Dedifferentiated amniotic fluid mesenchymal stem cell (primary cell): Measurements from ENCODE around the gene MARK3.

Experiments
- DNase-seq: peaks from one replicate; pipeline ENCODE4 v3.0.0-alpha.2; 2016; ENCODE audit errors: extremely low spot score

Gene MARK3

DNA sequence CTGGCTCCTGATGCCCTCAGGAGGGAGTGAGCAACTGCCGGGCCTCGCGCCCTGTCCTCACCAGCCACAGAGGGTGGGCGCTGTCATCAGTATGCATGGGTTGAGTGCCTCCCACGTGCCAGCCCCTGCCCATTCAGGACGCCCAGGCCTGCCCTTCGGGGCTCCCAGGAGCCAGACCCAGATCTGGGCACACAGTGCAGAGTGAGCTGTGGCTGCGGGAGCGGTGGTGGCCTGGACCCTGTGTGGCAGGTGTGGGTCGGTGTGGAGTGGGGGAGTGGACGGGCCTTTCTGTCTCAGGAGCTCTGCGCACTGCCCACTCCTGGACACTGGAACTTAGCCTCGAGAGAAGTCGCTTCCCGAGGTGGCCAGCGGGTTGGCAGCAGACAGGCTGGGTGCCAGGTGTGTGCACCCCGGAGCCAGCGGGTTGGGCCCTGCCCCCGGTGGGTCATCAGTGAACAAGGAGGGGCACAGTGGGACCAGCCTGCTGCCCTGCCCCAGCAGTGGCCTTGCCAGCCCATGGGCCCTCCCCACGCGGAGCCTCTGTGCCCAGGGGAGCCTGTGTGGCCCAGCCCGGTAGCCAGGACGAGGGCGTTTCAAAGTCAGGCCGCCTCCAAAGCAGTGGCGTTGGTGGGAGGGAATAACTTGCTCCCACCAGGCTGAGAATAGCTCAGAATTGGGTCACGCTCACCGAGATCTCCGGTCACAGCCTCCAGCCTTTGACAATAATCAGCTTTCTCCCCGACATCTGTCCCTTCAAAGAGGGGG lies 153.3 kb downstream of the MARK3 start:
- no peak for DNase-seq

DNA sequence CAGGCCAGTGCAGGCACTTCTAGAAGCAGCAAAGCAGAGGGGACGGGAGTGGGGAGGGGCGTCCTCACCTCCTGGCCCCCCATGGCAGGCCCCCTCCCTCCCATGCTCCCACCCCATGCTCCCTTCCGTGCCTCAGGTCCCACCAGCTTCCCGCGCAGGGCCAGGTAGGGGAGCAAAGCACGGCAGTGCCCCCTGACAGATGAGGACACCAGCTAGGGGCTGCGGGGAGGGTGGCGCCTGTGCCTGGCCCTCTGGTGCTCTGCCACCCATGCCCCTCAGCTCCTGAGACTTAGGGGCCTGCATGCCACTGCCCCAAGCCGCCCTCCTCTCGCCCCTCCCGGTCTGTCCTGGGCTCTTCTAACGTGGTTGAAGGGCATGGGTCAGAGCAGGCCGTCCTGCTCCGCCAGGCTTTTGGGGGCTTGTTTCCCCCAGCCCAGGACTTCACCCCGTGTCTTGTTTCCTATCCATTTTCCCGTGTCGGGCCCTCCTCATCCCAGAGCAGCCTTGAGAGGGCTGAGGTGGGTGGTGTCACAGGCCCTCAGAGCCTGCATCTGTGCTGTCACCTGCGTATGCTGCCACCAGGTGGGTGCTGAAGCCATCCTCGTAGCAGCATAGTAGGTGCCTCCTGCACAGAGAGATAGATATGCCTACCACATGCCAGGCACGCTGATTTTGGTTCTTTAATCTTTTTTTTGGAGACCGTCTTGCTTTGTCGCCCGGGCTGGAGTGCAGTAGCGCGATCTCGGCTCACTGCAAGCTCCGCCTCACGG lies 154.0 kb downstream of the MARK3 start:
- DNase-seq: no peak

DNA sequence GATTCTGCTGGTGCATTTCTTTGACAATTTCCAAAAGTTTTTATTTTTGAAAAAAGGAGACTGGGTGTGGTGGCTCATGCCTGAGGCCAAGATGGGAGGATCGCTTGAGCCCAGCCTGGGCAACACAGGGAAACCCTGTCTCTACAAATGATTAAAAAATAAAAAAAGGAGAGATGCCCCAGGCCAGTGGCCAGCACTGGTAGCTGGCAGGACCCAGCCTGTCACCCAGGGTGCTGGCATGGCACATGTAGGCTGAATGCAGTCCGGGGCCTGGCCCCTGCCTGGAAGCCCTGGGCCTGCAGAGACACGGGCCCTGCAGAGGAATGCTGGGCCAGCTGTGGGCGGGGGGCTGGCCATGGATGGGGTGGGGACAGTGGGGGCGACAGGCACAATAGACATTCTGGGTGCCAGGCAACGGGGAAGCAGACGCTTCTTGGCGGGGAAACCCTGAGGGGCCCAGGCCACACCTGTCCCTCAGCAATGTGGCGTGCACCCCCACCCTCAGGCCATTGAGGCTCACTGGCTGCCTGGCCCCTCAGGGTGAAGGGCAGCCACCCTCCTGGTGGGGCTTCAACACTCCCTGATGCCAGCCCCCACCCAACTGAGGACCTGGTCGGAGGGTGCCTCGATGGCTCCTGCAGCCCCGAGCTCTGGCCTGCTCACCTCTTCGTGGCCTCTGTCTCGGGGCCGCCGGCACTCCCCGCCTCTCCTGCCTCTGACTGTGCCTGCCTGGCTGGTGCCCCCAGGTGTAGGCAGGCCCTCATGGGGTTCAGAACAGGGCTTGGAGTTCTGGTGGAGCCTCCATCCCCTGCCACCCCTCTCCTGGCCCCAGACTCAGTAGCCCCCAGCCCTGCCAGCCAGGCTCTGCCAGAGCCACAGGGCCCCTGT lies 155.8 kb downstream of the MARK3 start:
- DNase-seq: no peak

DNA sequence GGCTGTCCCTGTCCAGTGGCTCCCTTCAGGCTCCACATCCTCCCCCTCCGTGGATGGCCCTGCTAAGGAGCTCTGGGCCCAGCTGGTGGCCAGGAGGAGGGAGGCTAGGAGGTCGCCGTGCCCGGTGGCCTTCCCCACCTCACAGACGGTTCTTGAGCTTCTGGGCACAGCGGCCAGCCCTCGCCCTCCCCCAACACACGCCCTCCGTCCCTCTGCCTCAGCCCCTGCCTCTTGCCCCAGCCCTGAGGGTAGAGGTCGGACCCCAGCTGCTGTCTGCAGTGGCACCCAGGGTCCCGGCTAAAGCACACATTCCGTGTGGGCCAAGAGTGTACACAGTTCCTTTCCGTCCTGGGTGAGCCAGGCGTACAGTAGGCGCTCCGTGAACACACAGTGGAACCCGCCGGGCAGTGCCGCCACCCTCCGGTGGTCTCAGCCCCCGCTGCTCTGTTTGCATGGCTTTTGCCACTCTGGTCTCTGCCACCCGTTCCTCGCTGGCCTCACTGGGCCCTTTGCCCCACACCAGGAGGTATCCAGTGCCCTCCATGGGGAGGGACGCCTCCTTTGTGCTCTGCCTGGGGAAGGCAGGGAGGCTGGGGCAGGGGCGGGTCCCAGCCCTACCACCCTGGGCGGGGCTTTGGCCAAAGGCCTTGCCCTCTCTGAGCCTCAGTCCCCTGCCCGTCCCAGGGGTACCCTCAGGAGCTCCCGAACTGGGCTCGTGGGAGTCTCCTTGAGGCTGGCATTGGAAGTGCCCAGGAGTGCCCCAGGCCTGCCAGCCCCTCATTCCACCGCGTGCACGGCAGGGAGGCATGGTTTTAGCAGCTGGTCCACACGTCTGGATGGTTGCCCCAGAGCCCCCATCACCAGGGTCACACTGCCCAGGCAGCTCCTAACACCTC lies 156.7 kb downstream of the MARK3 start:
- no peak for DNase-seq

DNA sequence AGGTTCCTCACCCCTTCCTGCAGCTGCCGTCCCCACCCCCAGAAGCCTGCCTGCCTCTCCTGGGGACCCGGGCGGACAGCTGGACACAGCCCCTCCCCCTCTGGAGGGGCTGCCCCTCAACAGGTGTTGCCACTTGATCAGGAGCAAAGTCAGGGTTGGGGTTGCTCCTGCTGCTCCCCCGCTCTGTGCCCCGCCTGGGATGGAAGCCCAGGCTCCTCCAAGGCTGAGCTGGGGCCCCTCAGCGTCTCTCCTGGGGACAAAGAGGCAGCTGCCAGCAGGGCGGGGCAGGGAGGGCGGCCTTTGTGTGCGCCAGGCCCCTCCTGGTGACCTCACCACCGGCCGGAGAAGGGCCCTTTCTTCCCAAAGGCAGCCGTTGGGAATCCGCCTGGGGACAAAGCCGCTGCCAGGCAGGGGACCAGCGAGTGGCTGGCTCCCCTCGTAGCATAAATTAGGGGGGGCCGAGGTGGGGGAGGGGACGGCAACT lies 157.4 kb downstream of the MARK3 start:
- no peak for DNase-seq

DNA sequence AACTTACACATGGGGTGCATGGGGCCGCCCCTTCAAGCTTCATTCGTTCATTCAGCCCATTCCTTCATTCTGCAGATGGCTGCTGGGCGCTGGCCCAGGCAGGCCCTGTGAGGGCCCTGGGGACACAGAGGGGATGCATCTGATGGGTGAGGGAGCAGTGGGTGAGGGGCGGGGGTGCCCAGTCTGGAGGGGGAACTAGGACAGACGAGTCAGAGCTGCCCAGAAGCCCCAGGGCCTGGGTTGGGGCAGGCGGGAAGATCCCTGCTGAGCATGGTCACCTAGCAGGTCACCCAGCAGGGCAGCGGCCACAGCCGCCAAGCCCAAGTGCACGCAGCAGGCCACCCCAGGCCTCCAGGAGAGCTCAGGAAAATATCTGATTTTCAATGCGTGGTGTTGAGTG lies 157.9 kb downstream of the MARK3 start:
- no peak for DNase-seq

DNA sequence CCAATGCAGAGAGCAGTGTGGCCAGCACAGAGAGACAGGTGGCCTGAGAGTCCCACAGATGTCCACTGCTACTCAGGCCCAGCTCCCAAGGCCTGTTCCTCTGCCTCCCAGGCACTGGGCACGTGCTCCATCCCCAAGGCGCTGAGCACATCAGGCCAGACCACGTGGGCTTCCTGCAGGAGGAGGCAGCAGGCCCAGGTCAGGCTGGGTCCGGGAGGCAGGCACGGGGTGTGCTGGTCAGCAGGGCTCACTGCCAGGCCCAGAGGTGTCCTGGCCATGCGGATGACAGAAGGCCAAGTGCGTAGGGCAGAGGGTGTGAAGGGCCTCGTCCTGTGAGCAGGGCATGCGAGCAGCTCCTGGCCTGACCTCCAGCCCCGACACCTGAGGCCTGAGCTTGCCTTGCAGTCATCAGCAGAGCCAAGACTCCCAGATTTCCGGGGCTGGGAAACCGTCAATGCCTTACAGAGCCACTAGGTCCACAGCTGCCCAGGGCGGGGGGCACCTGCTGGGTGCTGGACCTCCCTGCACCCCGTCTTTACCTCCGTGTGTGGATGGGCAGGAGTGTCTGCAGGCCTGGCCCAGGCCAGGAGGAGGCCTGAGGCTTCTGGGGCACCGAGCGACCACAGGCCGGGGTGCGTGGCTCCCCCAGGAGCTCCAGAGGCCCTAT lies 158.6 kb downstream of the MARK3 start:
- no peak for DNase-seq

DNA sequence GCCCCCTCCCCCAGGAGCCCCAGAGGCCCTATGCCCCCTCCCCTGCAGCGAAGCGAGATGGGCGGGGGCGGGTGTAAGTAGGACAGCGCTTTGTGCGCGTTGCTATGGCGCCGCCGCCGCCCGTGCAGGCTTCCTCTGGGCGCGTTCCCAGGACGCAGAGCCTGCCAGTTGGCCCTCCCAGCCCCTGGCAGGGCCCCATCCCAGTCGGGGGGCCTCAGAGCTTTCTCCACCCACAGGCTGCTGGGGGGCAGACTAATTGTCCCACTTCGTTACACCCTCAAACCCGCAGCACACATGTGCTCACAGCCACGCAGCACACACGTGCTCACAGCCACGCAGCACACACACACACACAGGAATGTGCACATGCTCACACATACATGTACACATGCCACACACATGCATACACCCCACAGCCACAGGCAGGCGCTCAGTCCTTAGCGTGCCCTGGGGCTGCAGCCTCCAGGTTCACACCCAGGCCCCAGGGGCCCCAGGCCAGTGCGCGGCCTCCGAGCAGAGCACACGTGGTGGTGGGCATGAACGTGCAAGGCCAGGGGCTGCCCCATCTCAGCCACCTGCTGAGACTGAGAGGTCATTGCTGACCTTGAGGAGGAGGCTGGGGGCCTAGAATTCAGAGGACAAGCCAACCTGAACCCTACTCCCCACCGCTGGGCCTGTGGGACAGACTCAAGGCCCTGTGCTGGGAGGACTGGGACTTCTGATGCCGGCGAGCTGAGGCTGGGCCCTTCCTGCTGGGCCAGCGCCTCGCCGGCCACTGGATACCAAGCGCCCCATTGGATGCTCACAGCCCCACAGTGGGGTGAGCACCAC lies 159.4 kb downstream of the MARK3 start:
- no peak for DNase-seq

DNA sequence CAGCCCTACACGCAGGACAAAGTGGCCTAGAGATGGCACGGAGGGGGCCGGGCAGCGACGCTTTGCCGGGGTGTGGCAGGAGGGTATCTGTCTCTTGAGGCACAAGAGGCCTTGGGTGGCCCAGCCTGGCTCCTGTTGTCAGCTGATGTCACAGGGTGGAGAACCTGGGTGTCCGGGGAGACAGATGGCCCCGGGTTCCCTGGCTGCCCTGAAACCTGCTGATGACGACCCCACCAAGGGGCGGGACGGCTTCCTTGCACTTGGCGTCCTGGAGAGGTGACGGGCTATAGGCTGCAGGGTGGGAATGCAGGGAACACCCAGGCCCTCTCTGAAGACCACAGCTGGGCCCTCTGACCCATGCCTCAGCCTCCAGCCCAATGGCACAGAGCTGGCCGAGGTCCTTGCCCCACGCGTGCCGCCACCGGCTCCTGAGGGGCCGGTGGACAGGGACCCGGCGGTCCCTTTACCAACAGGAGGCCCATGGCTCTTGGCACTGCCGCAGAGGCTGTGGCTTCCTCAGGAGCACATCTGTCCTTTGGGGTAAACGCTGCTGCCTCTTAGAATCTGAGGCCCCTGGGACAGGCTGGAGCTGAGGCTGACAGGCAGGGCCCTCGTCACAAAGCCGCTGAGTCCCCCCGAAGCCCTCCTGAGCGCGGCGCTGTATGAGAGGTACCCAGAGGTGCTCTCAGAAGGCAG lies 160.2 kb downstream of the MARK3 start:
- DNase-seq: no peak

DNA sequence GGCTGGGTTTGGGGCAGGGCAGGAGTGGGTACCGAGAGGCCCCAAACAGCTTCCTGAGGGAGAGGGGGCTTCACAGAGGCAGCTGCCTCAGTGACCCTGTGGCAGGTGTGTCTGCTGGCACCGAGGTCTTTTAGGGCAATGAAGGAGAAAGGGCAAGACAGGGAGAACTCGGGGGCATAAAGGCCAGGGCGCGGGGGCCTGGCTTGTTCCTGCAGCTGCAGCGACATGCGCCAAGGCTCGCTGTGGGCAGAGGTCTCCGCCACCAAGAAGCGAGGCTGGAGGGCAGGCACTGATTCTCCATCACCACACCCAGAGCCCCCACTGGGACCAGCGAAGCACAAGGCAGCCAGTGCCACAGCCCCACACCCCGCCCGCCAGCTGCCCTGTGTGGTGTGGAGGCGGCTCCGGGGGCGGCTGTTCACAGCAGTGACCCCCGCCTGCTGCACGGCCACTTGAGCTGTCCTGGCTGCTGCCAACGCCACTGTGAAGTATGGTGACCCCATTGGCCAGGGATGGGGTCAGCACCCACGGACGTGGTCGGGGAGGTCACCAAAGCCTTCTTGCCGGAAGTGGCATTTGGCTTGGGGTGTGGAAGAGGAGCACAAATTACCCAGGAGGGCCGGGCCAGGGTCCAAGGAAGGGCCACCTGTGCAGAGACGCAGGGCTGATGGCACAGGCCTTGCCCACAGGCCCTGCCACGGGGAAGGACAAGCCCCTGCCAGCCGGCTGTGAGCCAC lies 160.9 kb downstream of the MARK3 start:
- DNase-seq: no peak

DNA sequence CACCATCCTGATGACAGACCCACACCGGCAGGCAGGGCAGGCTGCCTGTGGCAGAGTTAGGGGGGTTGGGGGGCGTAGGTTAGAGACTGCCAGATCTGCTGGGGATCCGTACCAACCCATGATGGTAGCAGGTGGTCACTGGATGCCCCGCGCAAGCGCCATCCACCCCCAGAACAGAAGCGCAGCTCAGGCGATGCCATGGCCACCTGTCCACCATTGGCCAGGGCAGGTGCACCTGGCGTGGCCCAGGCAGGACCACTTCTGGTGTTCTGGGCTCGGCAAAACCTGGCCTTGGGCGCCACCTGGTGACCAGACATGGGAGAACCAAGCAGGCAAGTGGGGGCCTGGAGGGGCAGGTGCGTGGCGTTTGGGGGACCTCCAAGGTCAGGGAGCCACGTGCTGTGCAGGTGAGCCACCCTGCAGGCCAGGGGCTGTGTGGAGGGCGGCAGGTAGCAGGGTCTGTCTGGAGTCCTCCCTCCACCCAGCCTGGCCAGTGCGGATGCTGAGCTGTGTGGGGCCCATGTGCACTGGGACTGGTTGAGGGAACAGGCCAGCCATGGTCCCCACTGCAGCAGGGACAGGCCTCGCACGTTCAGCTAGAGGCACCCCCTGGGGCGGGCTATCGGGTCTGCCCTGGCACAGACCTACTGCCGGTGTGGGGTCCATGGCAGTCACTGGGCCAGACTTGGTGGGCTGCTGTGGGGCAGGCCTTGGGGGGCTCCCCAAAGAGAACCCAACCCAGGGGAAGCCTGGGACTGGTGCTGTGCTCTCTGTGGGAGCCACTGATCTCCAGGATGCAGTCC lies 161.6 kb downstream of the MARK3 start:
- no peak for DNase-seq

DNA sequence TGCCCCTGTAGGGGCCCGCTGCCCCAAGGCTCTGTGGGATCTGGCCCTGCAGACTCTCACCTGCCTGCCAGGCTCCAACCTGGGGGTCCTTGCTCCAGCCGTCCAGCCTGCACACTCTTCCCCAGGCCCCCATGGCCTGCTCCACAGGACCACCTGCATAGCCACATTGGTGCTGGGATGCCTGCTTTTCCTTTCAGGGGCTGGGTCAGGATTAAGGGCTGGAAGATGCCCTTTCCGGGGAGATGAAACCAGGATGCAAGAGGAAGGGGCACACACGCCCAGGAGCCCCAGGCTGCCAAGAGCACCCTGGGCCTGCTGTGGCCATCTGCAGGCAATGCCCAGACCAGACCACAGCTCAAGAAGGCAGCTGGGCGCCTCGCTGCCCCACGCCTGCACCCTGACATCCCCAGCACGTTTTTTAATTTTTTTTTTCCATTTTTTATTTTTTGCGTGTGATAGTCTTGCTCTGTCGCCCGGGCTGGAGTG lies 162.3 kb downstream of the MARK3 start:
- DNase-seq: no peak

DNA sequence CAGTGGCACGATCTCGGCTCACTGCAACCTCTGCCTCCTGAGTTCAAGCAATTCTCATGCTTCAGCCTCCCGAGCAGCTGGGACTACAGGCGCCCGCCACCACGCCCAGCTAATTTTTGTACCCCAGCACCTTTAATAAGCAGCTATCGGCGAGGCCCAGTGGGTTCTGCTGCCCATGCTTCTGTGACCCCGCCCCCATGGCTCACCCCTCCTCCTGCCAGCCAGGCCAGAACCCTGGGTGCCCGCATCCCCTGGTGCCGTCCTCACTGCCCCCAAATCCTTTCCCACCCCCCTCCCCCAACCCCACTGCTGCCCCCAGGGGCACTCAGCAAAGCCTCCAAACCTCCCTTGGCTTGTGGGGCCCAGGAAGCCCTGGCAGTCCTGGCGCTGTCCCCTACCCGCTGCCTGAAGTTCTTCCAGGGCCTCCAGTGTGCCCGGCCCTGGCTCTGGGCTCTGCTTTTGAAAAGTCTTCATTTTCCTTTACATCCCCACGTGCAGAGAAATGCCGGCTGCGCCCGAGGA lies 162.8 kb downstream of the MARK3 start:
- DNase-seq: no peak

DNA sequence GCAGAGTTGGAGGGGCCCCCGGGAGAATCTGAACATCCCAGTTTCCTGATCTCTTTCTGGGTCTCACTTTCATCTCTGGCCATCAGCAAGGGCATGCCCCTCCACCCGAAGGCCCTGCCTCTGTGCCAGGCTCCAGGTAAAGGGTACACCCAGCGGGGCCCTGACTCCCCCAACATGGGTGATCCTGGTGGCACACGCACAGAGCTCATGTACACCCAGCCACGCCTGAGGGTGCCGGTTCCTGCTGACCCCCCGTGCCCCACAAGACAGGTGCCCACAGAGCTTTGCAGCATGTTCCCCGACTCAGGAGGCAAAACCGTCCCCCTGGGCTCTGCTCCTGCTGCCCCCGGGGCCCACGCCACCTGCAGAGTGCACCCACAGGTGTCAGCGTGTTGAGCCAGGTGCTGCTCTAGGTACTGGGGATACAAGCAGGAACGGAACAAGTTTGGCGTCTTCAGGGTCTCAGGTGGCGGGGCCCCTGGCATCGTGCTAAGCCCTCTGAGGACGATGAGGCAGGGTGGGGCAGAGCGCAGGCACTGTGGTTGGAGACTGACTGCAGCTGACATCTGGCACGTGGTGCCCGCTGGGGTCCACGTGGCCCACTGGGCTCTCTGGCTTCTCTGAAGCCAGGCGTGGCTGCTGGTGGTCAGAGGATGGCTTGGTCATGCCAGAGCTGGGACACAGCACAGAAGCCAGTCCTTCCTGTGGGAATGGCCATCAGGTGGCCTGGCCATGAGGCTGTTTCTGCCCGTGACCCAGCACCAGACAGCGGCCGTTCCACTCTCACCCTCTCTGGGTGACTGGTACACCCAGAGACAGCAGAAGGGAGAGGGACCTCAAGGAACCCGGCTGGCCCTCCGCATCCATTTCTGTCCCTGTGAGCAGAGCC lies 163.5 kb downstream of the MARK3 start:
- DNase-seq: no peak

DNA sequence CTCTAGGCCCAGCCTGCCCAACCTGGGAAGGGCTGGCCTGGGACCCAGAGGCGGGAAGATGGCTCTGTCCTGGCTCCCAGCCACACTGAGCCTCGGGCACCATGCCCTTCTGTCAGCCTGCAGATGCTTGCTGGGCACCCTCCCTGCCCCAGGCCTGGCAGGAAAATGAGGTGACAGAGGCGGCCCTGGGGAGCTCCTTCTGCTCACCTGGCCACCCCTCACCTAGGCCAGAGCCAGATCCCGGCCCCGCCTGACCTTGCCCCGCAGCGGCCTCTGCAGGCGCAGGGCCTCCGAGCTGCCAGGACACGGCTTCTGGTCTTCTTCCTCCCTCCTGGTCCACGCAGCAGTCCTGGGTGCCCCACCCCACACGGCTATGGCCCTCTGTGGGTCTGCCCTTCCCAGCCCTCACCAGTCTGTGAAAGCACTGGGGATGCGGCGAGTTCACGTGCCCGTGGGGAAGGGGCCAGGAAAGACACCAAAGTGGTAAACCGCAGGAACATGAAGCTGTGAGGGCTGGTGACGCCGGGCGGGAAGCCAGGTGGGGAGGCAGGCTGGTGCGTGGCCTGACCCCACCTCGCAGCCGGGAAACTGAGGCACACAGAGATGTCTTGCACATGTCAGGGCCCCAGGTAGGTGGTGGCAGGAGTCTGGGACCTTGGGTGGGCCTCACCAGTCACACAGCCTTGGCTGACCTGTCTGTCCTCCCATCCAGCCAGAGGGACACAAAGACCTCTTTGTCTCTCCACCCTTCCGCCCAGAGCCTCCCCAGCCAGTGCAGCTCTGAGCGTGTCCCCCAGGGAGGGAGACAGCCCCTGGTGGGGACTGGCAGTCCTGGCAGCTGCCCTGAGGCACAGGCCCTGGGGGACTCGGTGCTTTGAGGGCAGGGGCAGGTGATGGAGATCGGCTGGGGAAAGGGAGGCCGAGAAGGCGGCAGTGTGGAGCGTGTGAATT lies 164.4 kb downstream of the MARK3 start:
- no peak for DNase-seq
